ENCODE data around the gene CA12.

GRCh38 chr15:63409179-63409578 is 27.5 kb upstream of the CA12 start:
- no peak for TF ChIP-seq POLR2A (IDR thresholded peaks at IDR 0.05; ENCODE audit: control extremely low read depth in 1 of 2, low read depth in 2 of 2, low read length in 2 of 2)
- TF ChIP-seq CHD1 (IDR thresholded peaks at IDR 0.05; ENCODE audit: low read depth, low read length): no peak
- TF ChIP-seq CTCF (IDR thresholded peaks at IDR 0.05; ENCODE audit: control extremely low read depth in 1 of 3, insufficient read depth in 1 of 3, low read depth in 1 of 3, low read length in 3 of 3): no peak
- no peak for TF ChIP-seq GABPA (IDR thresholded peaks at IDR 0.05; ENCODE audit: borderline replicate concordance, insufficient read depth, low read length)
